HG03066 (cell line): ENCODE measurements around the gene PAIP2.
"Not testable (repeated sequence)": the region's sequence is repeated elsewhere in the genome, so short reads cannot be mapped to it uniquely, and the experiment has no call there.

Source experiments
- ATAC-seq: cut with Tn5 transposase; IDR thresholded peaks from one replicate; pipeline ENCODE4 v1.9.1; 2021; ENCODE audit warnings: low read depth; ENCODE audit not compliant: unreplicated experiment

PAIP2 gene

DNA sequence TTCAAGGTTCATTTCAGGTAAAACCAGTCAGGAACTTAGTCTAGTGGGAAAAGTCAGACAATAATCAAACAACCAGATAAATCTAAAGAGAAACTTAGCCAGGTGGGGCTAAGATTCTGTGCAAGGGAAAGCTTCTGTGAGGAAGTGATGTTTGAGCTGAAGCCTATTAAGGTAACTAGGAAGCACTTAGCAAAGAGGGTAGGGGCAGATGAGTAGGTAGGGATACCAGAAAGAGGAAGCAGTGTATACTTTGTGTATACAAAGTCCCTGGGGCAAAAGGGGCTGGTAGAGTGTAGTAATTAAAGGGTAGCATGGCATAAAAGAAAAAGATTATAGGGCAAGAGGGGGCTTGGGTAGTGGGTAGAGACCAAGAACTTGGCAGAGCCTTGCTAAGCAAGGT is 65.9 kb downstream of the PAIP2 start:
- ATAC-seq, result no peak

DNA sequence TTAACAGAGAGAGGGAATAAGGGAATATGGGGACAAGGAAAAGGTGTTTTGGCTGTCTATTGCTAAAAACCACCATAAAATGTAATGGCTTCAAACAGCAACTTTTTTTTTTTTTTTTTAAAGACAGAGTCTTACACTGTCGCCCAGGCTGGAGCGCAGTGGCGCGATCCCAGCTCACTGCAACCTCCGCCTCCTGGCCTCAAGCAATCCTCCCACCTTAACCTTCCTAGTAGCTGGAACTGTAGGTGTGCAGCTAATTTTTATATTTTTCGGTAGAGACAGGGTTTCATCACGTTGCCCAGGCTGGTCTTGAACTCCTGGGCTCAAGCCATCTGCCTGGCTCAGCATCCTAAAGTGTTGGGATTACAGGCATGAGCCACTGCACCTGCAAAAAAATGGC is 66.5 kb downstream of the PAIP2 start:
- no peak for ATAC-seq

DNA sequence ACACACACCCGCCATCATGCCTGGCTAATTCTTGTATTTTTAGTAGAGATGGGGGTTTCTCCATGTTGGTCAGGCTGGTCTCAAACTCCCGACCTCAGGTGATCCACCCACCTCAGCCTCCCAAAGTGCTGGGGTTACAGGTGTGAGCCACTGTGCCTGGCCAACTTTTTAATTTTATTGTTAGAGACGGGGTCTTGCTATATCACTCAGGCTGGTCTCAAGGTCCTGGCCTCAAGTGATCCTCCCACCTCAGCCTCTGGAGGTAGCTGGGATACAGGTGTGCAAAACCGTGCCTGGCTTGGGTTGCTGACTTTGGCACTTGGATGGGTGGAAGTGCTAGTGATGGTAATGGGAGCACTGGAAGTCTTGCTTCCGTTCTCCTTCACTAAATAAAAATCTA is 67.5 kb downstream of the PAIP2 start:
- ATAC-seq, result not testable (repeated sequence)

DNA sequence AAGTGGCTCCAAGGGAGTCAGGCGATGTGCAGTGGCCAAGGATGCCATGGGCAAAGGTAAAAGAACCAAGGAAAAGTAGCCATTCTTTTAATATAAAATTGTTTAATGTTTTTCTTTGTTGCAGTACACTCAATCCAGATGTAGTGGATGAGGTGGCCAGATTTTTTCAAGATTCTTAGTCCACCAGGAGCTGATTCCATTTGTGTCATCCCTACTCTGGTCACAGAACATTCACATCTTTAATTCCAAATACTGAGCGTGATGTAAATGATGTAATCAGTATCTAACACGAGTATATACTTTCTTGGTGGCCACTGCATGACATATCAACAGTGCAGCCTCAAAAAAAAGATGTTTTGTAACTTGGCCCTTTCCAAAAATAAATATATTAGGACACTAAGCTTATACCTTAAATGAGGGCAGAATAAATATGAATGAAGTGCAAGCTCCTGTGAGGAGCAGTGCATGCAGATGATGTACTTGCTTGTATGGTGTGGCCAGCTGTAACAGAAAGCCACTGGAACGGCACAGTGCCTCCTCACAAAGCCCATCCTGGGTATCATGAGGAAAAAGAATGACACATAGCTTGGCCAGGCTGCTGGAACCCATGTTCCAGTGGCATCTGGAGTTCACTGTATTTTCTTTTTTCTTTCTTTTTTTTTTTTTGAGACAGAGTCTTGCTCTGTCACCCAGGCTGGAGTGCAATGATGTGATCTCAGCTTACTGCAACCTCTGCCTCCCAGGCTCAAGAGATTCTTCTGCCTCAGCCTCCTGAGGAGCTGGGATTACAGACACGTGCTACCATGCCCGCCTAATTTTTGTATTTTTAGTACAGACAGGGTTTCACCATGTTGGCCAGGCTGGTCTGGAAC is 68.7 kb downstream of the PAIP2 start:
- no peak for ATAC-seq

DNA sequence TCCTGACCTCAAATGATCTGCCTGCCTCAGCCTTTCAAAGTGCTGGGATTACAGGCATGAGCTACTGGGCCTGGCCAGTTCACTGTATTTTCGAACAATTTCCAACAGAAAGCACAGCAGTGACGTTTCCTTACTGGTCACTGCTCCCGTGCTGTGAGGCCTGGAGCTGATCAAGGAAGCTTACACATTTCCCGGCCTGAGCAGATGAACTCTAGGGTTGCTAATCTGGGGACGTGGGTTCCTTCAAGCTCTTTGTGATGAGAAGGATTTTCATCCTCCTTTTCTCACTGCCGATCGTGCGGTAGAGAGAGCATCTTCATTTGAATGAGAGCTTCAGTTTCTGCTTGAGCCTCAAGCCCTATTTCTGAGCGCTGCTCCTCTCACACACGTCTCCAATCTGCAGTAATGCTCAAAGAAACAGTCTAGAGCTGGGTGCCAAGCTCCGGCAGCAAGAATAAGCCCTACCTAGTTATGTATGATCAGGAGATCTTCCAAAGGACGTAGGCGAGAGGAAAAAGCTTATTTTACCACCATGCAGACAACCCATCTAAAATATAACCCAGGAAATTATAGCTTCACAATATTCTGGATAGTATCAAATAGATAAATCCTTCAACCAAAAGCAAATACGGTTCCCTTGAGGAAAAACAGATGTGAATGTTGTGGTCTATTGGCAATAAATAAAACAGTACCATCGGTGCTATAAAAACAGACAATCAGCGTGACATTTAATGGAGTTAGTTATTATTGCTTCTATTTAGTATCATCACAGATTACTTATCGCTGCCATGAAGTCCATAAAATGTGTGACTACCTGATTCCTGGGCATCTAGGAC is 69.6 kb downstream of the PAIP2 start:
- ATAC-seq, result no peak

DNA sequence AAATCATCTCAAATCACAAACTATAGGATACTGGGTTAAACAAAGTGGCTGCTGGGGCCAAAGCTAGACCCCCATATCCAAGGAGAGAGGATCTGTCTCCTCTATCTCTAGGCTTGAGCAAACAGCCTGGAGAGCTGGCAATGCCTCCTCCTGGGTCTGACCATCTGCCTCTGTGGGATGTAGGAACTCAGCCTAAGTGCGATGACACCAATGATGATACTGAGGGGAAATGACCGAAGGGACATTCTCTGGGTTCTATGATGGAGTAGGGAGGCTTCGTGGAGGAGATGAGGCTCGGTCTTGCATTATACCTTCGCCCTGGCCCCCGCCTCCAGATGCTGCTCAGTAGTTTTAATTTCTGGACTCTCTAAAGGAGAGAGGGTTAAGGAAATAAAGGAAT is 71.5 kb downstream of the PAIP2 start:
- no peak for ATAC-seq

DNA sequence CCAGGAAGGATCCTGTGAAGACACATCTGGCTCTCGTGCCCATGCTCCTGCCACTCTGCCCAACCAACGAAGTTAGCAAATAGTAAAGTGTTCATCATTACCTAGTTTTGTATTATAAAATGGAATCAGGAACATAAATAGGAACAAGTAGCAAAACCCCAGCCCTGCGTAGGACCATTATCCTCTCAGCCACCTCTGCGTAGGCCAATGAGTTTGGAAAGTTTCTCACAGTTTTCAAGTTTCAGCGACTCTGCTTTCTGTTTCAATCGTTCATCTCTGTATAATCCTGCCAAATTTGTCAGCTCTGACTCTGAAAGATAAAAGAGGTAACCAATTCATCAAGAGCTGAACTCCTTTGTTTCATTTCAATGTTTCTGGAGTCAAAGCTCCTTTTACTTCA is 72.3 kb downstream of the PAIP2 start:
- ATAC-seq, result no peak

DNA sequence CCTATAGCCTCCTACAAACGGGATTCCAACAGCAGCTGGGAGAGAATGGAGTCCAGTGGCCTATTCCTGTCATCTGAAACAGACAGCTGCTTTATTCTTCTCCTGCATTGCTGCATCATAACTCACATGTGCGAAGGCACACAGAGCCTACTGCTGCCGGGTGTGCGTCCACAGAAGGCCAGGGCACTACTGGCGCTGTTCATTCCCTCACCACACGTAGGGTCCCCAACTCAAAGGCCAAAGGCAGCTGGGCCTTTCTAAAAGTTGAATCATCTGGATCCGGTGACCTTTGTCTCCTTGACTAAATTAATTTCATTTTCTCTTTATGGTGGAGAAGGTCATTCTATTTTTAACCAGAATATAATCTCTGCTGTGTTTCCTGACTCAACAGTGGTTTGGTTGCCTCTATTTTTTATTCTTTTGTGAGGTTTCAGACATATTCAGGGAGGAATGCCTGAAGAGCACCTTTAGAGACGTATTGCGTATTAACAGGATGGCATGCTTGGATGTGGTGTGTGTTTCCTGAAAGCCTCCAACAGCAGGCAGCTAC is 73.0 kb downstream of the PAIP2 start:
- no peak for ATAC-seq

DNA sequence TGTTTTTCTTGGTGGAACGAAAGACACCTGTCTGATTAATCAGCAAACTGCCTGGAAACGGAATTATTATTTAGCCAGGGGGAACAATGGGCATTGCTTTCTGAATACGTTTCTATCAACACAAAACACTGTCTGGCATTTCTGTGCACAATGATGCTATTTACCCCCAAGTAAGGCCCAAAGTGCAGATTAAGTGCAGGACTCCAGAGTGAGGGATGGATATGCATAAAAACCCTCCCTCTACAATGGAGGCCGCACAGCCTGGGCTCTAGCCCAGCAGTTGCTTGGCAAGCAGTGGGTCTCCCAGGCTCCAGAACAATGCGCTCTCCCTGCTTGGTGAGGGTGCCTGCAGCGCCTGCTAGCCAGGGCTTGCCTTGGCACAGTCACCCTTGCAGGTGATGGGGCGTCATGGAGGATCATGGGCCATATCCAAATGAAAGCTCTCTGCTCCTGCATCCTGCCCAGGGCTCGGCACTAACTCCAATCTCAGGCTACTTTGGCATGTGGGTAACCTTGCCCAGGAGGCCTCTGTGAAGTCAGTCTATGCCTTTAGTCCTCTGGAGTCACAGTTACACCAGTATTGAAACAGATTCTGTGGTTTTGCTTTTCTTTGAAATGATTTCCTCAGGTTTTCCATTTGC is 73.7 kb downstream of the PAIP2 start:
- no peak for ATAC-seq

DNA sequence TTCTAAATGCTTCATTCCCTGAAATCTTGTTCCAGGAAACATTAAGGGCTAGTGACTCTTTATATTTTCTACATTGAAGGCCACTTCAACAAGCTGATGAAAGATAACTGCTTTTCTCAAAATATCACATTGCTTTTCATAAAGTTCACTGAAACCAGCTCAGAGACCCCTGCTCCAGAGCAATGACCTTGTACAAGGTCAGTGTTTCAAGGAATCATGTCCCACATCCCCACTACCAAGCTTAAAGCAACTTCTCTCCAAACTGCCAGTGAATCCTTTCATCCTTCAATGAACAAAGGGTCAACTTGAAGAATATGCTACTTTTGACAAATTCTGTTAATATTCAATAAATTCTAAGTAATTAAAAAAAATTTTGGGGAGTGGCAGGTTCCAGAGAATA is 74.2 kb downstream of the PAIP2 start:
- ATAC-seq, result no peak

DNA sequence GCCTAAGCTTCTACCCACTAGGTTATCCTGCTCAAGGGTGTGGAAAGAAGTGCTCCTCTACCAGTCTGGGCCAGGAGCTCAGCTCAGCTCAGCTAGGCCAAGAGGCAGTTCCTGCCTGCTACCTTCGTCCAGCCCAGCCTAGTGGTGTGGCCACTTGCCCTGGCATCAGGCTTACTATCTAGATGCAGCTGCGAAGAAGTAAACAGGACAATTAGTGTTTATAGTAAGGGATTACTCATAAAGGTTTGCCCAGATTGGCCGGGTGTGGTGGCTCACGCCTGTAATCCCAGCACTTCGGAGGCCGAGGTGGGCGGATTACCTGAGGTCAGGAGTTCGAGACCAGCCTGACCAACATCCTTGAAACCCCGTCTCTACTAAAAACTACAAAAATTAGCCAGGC is 75.0 kb downstream of the PAIP2 start:
- no peak for ATAC-seq

DNA sequence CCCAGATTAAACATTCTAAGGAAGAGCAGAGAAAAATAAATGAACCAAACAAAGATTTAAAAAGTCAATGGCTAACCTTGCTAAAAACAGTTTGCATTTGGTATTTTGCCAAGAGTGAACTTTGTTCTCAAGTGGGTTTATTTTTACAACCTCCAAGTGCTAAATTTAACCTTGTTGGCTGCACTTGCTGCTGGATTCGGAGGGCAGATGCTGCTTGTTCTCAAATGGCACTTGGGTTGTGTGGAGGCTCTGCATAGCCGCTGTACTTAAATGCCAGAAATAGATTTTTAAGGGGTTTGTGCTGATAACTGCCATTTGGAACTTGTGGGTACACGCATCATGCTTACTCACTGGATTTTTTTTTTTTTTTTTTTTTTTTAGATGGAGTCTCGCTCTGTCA is 75.6 kb downstream of the PAIP2 start:
- ATAC-seq, result no peak

DNA sequence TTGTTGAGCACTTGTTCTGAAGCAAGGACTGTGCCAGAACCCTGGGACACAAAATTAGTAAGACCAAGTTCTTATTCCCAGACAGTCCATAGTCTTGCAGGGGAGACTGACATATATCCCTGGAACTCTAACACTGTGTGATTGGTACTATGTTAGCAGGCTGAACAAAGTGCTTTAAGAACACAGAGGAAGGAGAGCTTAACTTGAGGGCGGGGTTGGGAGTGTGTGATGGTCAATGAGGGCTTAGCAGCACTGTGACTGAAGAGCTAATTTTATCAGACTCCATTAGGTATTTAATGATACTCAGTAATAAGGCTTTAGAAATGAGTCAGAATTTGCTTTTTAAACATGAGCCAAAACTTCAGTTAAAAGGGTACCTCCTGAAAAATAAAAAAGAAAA is 77.1 kb downstream of the PAIP2 start:
- no peak for ATAC-seq
